ENCODE results near the gene SBNO1.

The SBNO1 gene

DNA sequence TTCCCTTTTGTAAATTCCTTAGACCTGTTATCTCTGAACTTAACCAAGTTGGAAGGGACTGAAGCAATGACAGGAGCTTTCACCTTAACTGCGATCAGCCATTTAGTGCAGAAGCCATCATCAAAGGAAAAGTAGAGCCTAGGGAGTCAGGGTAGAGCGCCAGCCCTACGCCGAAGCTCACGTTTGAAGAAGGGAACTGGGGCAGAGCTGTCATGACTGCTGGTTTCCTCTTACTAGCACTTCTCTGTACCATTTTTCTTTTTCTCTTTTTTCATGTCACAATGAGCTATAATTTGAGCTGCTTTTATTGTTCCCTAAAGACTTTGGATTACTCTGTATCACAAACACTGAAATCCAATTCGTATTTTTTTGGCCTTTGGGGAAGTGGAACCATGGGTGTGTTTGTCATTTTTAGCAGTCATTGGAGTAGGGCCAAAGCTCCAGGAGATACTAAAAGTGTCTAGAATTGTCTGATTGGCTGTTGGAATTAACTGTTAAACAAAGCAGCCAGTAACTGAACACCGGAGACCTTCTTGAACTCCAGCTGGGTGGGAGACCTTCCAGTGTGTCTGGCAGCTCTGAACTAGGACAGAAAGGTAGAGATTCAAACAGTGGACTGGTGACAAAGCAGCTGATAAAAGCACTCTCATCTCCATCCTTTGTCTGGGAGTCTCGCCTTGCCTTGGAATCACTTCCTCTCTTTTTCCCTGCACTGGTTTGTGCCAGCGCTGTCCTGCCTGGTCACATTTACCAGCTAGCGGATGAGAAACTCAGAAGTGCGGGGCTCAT lies 122.3 kb downstream of the SBNO1 start:
- no peak for DNase-seq

All from stimulated activated naive CD4-positive, alpha-beta T cell treated with Interleukin-2 at 50 U/mL for 16 hours (primary cell).